ENCODE data around the gene C1orf35.
"Not testable (repeated sequence)": the region's sequence is repeated elsewhere in the genome, so short reads cannot be mapped to it uniquely, and the experiment has no call there.

The C1orf35 gene

GRCh38 chr1:228142155-228142691 lies 39.1 kb upstream of the C1orf35 start:
- no peak for DNase-seq (ENCODE audit: low spot score)

GRCh38 chr1:228141226-228142044 lies 38.3 kb upstream of the C1orf35 start:
- no peak for DNase-seq (ENCODE audit: low spot score)

GRCh38 chr1:228140724-228141225 lies 37.6 kb upstream of the C1orf35 start:
- no peak for DNase-seq (ENCODE audit: low spot score)

- DNase-seq (ENCODE audit: low spot score): peak; percentile 97
These were observed 37.0 kb upstream of the C1orf35 start, which contains the start of gene GUK1 for GRCh38 chr1:228139931-228140723. Gene GUK1 (plus strand): TSS chr1:228140279. CDS start chr1:228140303, 24 bp downstream.

- DNase-seq (ENCODE audit: low spot score): no peak
These were observed 36.3 kb upstream of the C1orf35 start for GRCh38 chr1:228139406-228139930.

GRCh38 chr1:228136901-228137300 lies 33.8 kb upstream of the C1orf35 start:
- DNase-seq (ENCODE audit: low spot score): no peak

GRCh38 chr1:228134591-228134990 lies 31.5 kb upstream of the C1orf35 start:
- no peak for DNase-seq (ENCODE audit: low spot score)

GRCh38 chr1:228131766-228132165 lies 28.6 kb upstream of the C1orf35 start:
- no peak for DNase-seq (ENCODE audit: low spot score)

- DNase-seq (ENCODE audit: low spot score): no peak
These were observed 22.1 kb upstream of the C1orf35 start for GRCh38 chr1:228125185-228125584.

GRCh38 chr1:228123505-228123904 lies 20.4 kb upstream of the C1orf35 start:
- DNase-seq (ENCODE audit: low spot score): no peak

- no peak for DNase-seq (ENCODE audit: low spot score)
These were observed 19.9 kb upstream of the C1orf35 start for GRCh38 chr1:228122921-228123441.

GRCh38 chr1:228120857-228121489 lies 17.8 kb upstream of the C1orf35 start:
- DNase-seq (ENCODE audit: low spot score): no peak

- DNase-seq (ENCODE audit: low spot score): no peak
These were observed 17.2 kb upstream of the C1orf35 start for GRCh38 chr1:228120351-228120750.

- no peak for DNase-seq (ENCODE audit: low spot score)
These were observed 14.9 kb upstream of the C1orf35 start for GRCh38 chr1:228118040-228118439.

GRCh38 chr1:228117335-228117734 lies 14.2 kb upstream of the C1orf35 start:
- DNase-seq (ENCODE audit: low spot score): no peak

- no peak for DNase-seq (ENCODE audit: low spot score)
These were observed 11.7 kb upstream of the C1orf35 start for GRCh38 chr1:228114827-228115226.

GRCh38 chr1:228112617-228113016 lies 9.5 kb upstream of the C1orf35 start:
- DNase-seq (ENCODE audit: low spot score): no peak

- DNase-seq (ENCODE audit: low spot score): no peak
These were observed 9.0 kb upstream of the C1orf35 start for GRCh38 chr1:228112167-228112566.

- DNase-seq (ENCODE audit: low spot score): not testable (repeated sequence)
These were observed 8.2 kb upstream of the C1orf35 start for GRCh38 chr1:228111315-228111714.

GRCh38 chr1:228110556-228110955 lies 7.4 kb upstream of the C1orf35 start:
- no peak for DNase-seq (ENCODE audit: low spot score)

GRCh38 chr1:228109962-228110488 lies 6.9 kb upstream of the C1orf35 start:
- no peak for DNase-seq (ENCODE audit: low spot score)

All from iPS-NIHi11 (cell line).